Measurements from ENCODE around the gene PLCXD3. TPM values are rescaled to one million over a fixed set of nuclear protein-coding genes. Genes with fewer than 3 reads are reported as not detected.

Gene PLCXD3
- total and polyA plus RNA-seq, 2 of the 8 experiments (the other 6 are each of a cell fraction or from before 2014, with no cell fraction given) = 0.03 to 0.07 TPM

GRCh38 chr5:41432481-41433253, 77.7 kb downstream of the PLCXD3 start:
- ChIA-PET CTCF (ENCODE audit: partially characterized antibody) (interaction anchor here (0.6 to 2.9 kb wide), 19 partner anchors 8 to 514 kb away, joined by 3 to 19 read pairs (median 4); no protein-coding TSS in a partner anchor), POLR2A (ENCODE audit: partially characterized antibody) (no interaction called here)
- Histone ChIP-seq H3K79me1 (ENCODE audit: low read depth, low read length) (no peaks in the 10 kb centered on the region), H3K23ac (ENCODE audit: insufficient read length) (no peak overlapping the region), H2AK5ac (ENCODE audit: low read depth, low read length) (no peak overlapping the region), H4K91ac (replicated peaks; ENCODE audit: insufficient read length, low read length) (no peak overlapping the region), H3K4me3 (ENCODE audit: extremely low read depth in 1 of 4, insufficient read depth in 2 of 4, low read depth in 3 of 4, low read length in 4 of 4) (no peak overlapping the region), H3K23me2 (ENCODE audit: low read depth, low read length) (no peaks in the 10 kb centered on the region), H2BK12ac (ENCODE audit: low read depth, low read length) (no peak overlapping the region), H3K27ac (ENCODE audit: low read depth, low read length) (no peak overlapping the region), H3K9ac (replicated peaks in 1 of 4; ENCODE audit: extremely low read depth in 1 of 4, low read depth in 3 of 4, low read length in 3 of 4) (no peak overlapping the region), H3K4me2 (ENCODE audit: insufficient read depth in 1 of 2, low read depth in 2 of 2, low read length in 2 of 2) (no peak overlapping the region), H3K56ac (replicated peaks; ENCODE audit: insufficient read length, low read depth, low read length) (no peak overlapping the region), H2BK15ac (ENCODE audit: low read length) (no peak overlapping the region), H3K79me2 (ENCODE audit: control insufficient read depth in 1 of 2, insufficient read depth in 2 of 2, low read length in 2 of 2) (no peaks in the 10 kb centered on the region), H2BK5ac (ENCODE audit: low read depth, low read length) (no peak overlapping the region), H4K20me1 (replicated peaks in 1 of 2; ENCODE audit: control insufficient read depth in 1 of 2, insufficient read depth in 2 of 2, low read length in 2 of 2) (no peaks in the 10 kb centered on the region), H2AFZ (ENCODE audit: low read length) (no peak overlapping the region), H4K8ac (ENCODE audit: extremely low read depth, insufficient read depth, low read length) (no peak overlapping the region), H3K36me3 (ENCODE audit: control insufficient read depth in 2 of 4, insufficient read depth in 4 of 4, low read length in 3 of 4) (no peaks in the 10 kb centered on the region), H2BK120ac (replicated peaks; ENCODE audit: low read depth, low read length) (no peak overlapping the region), H4K5ac (ENCODE audit: insufficient read length, low read depth, low read length) (no peak overlapping the region), H3K14ac (ENCODE audit: insufficient read length) (no peak overlapping the region), H3K27me3 (replicated peaks in 1 of 4; ENCODE audit: control insufficient read depth in 3 of 4, extremely low read depth in 1 of 4, insufficient read depth in 3 of 4, low read length in 3 of 4) (no peaks in the 10 kb centered on the region), H3K18ac (ENCODE audit: extremely low read depth, low read length) (no peak overlapping the region), H2BK20ac (ENCODE audit: low read length) (no peak overlapping the region), H3K9me3 (ENCODE audit: insufficient read depth in 2 of 2, low read depth in 1 of 2, low read length in 1 of 2) (no peaks in the 10 kb centered on the region), H3K4ac (replicated peaks; ENCODE audit: insufficient read length, low read depth, low read length) (no peak overlapping the region), H3K4me1 (replicated peaks in 1 of 4; ENCODE audit: control insufficient read depth in 3 of 4, insufficient read depth in 4 of 4, low read length in 3 of 4) (peaks cover 0 to 3% (median 0%) of the 10 kb centered on the region in 4 experiments; a peak in 1 of 7 replicates)
- DNase-seq (ENCODE audit: low read depth in 1 of 2, low spot score in 2 of 2) (no peak), FAIRE-seq (no peak)
- TF ChIP-seq RBBP5 (IDR thresholded peaks at IDR 0.05; ENCODE audit: borderline replicate concordance, low read depth, low read length) = no peak
- 94% methylated on average over 5 of the region's 5 CpGs; no CpG with 5 or more reads in 1 of the 2 experiments for WGBS, 2 experiments (ENCODE audit: extremely low coverage in 1 of 2, insufficient coverage in 1 of 2, insufficient read length in 1 of 2, insufficient replicate concordance in 2 of 2, low coverage in 1 of 2, low lambda C conversion rate in 2 of 2, missing lambda C conversion rate in 1 of 2)
